Fibroblast of lung (primary cell): Measurements from ENCODE around the gene RNF11. TPM values are rescaled to one million over a fixed set of nuclear protein-coding genes. Genes with fewer than 3 reads are reported as not detected.

Experiments
- DNase-seq, 2 donors: peaks; one replicate each; pipeline versions ENCODE4 v3.0.0 to v3.0.0-alpha.2; 2010; ENCODE audit warnings: low read depth in 2 of 2
- H2AFZ ChIP-seq: 2 replicates; pipeline ENCODE4 v1.5.1; 2012; ENCODE audit warnings: low read length, control low read depth, inconsistent platforms
- H3K27ac ChIP-seq: 2 replicates; pipeline ENCODE4 v1.5.1; 2011; ENCODE audit warnings: low read length, control low read depth; ENCODE audit not compliant: insufficient read depth
- H3K27me3 ChIP-seq: 2 replicates; pipeline ENCODE4 v1.5.1; 2011; ENCODE audit warnings: mild to moderate bottlenecking, low read length; ENCODE audit not compliant: control insufficient read depth, insufficient read depth
- H3K36me3 ChIP-seq: 2 replicates; pipeline ENCODE4 v1.5.1; 2011; ENCODE audit warnings: low read length; ENCODE audit not compliant: control insufficient read depth, insufficient read depth
- H3K4me1 ChIP-seq: 2 replicates; pipeline ENCODE4 v1.5.1; 2011; ENCODE audit warnings: low read length; ENCODE audit not compliant: control insufficient read depth, insufficient read depth; ENCODE audit errors: extremely low read depth
- H3K4me2 ChIP-seq: 2 replicates; pipeline ENCODE4 v1.5.1; 2011; ENCODE audit warnings: low read length, control low read depth; ENCODE audit not compliant: insufficient read depth; ENCODE audit errors: extremely low read depth
- H3K4me3 ChIP-seq, 4 experiments: fragments of 200-600 bp in 1 of 4; sonication (generic) in 1 of 4; replicated peaks in 1 of 4; 2 replicates each; pipeline ENCODE4 v1.5.1; 2011 to 2016; ENCODE audit warnings: low read length in 4 of 4, low read depth in 3 of 4, mild to moderate bottlenecking in 3 of 4, control low read depth in 2 of 4, inconsistent platforms in 1 of 4, mixed read lengths in 1 of 4; ENCODE audit not compliant: insufficient read depth in 1 of 4; ENCODE audit errors: control extremely low read depth in 1 of 4
- H3K79me2 ChIP-seq: 2 replicates; pipeline ENCODE4 v1.5.1; 2012; ENCODE audit warnings: mild to moderate bottlenecking, low read length, inconsistent platforms; ENCODE audit not compliant: control insufficient read depth, insufficient read depth
- H3K9ac ChIP-seq: 2 replicates; pipeline ENCODE4 v1.5.1; 2011; ENCODE audit warnings: mild to moderate bottlenecking, low read length, control low read depth; ENCODE audit not compliant: insufficient read depth
- H3K9me3 ChIP-seq: 2 replicates; pipeline ENCODE4 v1.5.1; 2012; ENCODE audit warnings: low read depth, low read length; ENCODE audit not compliant: control insufficient read depth, insufficient read depth
- H4K20me1 ChIP-seq: 2 replicates; pipeline ENCODE4 v1.5.1; 2011; ENCODE audit warnings: low read length; ENCODE audit not compliant: control insufficient read depth, insufficient read depth; ENCODE audit errors: extremely low read depth
- EZH2 ChIP-seq: IDR thresholded peaks from 2 replicates; pipeline ENCODE4 v1.5.1; 2012; ENCODE audit warnings: low read length, control low read depth, mild to moderate bottlenecking; ENCODE audit errors: missing control alignments
- polyA plus RNA-seq, 2 donors: library from polyadenylated mRNA; depleted of rRNA in 1 of 2; stranded (reverse) in 1 of 2; unstranded in 1 of 2; fragments of >200 nt; gene quantifications; 2 replicates each; pipeline ENCODE4 v1.2.1, GENCODE V29; 2011 to 2012; ENCODE audit warnings: missing spikeins in 1 of 2
- total RNA-seq: library from RNA; depleted of rRNA; stranded (reverse); fragments of >200 nt; gene quantifications from 2 replicates; pipeline ENCODE4 v1.2.1, GENCODE V29; 2014
- TF ChIP-seq, protein P1 (sequence below), 2 donors: IDR thresholded peaks in 1 of 2; conservative IDR thresholded peaks in 1 of 2; 1 replicate in 1 of 2; 2 replicates in 1 of 2; pipeline ENCODE4 v1.5.1; 2011 to 2012; ENCODE audit warnings: low read length in 2 of 2, control low read depth in 1 of 2, inconsistent platforms in 1 of 2, low read depth in 1 of 2, mild to moderate bottlenecking in 1 of 2

RNF11 gene
- total and polyA plus RNA-seq, 2 donors (not counting 1 experiment from before 2014, with no cell fraction given), result 116 to 209 TPM

DNA sequence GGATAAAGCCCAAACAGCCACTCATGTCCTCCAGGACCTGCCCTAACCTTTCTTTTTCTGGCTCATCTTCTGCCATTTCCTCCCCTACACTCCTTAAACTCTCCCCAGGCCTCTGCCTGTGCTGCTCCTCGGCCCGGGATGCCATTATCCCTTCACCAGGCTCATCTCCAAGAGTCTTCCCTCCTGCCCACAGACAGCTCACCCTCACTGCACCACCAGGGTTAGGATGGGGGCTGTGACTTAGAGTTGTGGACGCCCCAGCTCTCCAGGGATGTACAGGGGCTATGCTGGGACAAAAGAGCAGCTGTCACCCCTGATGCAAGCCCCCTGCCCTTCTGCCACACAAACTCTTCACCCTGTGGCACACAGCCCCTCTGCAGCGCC is 62.2 kb downstream of the RNF11 start:
- no peak overlapping the region for H3K4me3 ChIP-seq
- no peak overlapping the region for H3K9ac ChIP-seq
- H3K79me2 ChIP-seq, result no peaks in the 10 kb centered on the region
- TF ChIP-seq, protein P1, sequence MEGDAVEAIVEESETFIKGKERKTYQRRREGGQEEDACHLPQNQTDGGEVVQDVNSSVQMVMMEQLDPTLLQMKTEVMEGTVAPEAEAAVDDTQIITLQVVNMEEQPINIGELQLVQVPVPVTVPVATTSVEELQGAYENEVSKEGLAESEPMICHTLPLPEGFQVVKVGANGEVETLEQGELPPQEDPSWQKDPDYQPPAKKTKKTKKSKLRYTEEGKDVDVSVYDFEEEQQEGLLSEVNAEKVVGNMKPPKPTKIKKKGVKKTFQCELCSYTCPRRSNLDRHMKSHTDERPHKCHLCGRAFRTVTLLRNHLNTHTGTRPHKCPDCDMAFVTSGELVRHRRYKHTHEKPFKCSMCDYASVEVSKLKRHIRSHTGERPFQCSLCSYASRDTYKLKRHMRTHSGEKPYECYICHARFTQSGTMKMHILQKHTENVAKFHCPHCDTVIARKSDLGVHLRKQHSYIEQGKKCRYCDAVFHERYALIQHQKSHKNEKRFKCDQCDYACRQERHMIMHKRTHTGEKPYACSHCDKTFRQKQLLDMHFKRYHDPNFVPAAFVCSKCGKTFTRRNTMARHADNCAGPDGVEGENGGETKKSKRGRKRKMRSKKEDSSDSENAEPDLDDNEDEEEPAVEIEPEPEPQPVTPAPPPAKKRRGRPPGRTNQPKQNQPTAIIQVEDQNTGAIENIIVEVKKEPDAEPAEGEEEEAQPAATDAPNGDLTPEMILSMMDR (conservative IDR thresholded peaks at IDR 0.05 in 1 of 2, IDR thresholded peaks at IDR 0.05 in 1 of 2; ENCODE audit: low read depth in 1 of 2, low read length in 2 of 2), result no peak
- no peak for TF ChIP-seq EZH2
- no peaks in the 10 kb centered on the region for H3K36me3 ChIP-seq
- H3K9me3 ChIP-seq, result no peaks in the 10 kb centered on the region
- H3K27me3 ChIP-seq, result no peaks in the 10 kb centered on the region
- no peak for DNase-seq
- H4K20me1 ChIP-seq, result no peaks in the 10 kb centered on the region
- no peaks in the 10 kb centered on the region for H3K4me1 ChIP-seq
- no peak overlapping the region for H3K4me2 ChIP-seq
- no peak overlapping the region for H3K27ac ChIP-seq
- H2AFZ ChIP-seq, result no peak overlapping the region

GRCh38 chr1:51299185-51299885 is 63.3 kb downstream of the RNF11 start:
- Histone ChIP-seq H3K4me1 (no peaks in the 10 kb centered on the region), H3K36me3 (no peaks in the 10 kb centered on the region), H3K4me2 (no peak overlapping the region), H3K9me3 (no peaks in the 10 kb centered on the region), H3K4me3 (no peak overlapping the region), H3K27ac (no peak overlapping the region), H4K20me1 (no peaks in the 10 kb centered on the region), H3K9ac (no peak overlapping the region), H2AFZ (no peak overlapping the region), H3K79me2 (no peaks in the 10 kb centered on the region), H3K27me3 (no peaks in the 10 kb centered on the region)
- TF ChIP-seq, protein P1 (conservative IDR thresholded peaks at IDR 0.05 in 1 of 2, IDR thresholded peaks at IDR 0.05 in 1 of 2; ENCODE audit: low read depth in 1 of 2, low read length in 2 of 2), result no peak
- TF ChIP-seq EZH2, result no peak
- DNase-seq, result no peak

- Histone ChIP-seq H3K9me3 (no peaks in the 10 kb centered on the region), H3K4me2 (no peak overlapping the region), H3K4me3 (no peak overlapping the region), H3K27ac (no peak overlapping the region), H3K79me2 (no peaks in the 10 kb centered on the region), H4K20me1 (no peaks in the 10 kb centered on the region), H3K27me3 (no peaks in the 10 kb centered on the region), H3K4me1 (no peaks in the 10 kb centered on the region), H2AFZ (no peak overlapping the region), H3K36me3 (no peaks in the 10 kb centered on the region), H3K9ac (no peak overlapping the region)
- DNase-seq, result no peak
- TF ChIP-seq EZH2, result no peak
- TF ChIP-seq, protein P1 (conservative IDR thresholded peaks at IDR 0.05 in 1 of 2, IDR thresholded peaks at IDR 0.05 in 1 of 2; ENCODE audit: low read depth in 1 of 2, low read length in 2 of 2), result no peak
Measured at GRCh38 chr1:51299981-51300670, 64.1 kb downstream of the RNF11 start.
